K562 (cell line): ENCODE measurements around the gene WNT7B. TPM values are rescaled to one million over a fixed set of nuclear protein-coding genes. Genes with fewer than 3 reads are reported as not detected.

Experiments used
- ATAC-seq: fragments of 200-7000 bp; cut with Tn5 transposase; 3 replicates; pipeline ENCODE4 v1.9.1; 2020; ENCODE audit warnings: moderate library complexity
- BruUV-seq: library from RNA; stranded (reverse); fragments of 400-500 nt; replicated peaks from 2 replicates; lab custom pipeline; 2021; lab: Mats Ljungman, UMichigan
- CTCF ChIA-PET: fragments of 300-600 bp; formaldehyde crosslinking; extraction: SDS; loops from one replicate; lab custom pipeline; 2021; ENCODE audit warnings: low intra/inter-chr PET ratio; lab: Yijun Ruan, JAX
- POLR2A ChIA-PET: fragments of 300-600, 350-650 bp; sonication (Branson Sonifier 250); formaldehyde crosslinking; extraction: SDS; loops from one replicate; lab custom pipeline; 2021; ENCODE audit warnings: antibody characterized with exemption, inconsistent platforms; lab: Yijun Ruan, JAX
- DNase-seq, 4 experiments: peaks; one replicate each; pipeline versions ENCODE4 v3.0.0 to v3.0.0-alpha.2; 2011 to 2018; ENCODE audit warnings: low spot score in 3 of 4, mixed read lengths in 3 of 4; ENCODE audit errors: extremely low read depth in 1 of 4
- FAIRE-seq: peaks from 2 replicates; lab custom pipeline; 2011; peaks lifted over from hg19 to GRCh38; lab: Jason Lieb, UNC
- H2AFZ ChIP-seq: 2 replicates; pipeline ENCODE4 v1.6.0; 2011; ENCODE audit warnings: low read depth, low read length, control low read depth, inconsistent platforms
- H3K27ac ChIP-seq: fragments of 200-600 bp; 3 replicates; pipeline ENCODE4 v1.8.0; 2011; ENCODE audit warnings: low read depth, mild to moderate bottlenecking, control low read depth, inconsistent platforms, low read length, moderate library complexity, mixed read lengths; ENCODE audit errors: extremely low read depth
- H3K27me3 ChIP-seq, 2 experiments: fragments of 300-600 bp in 1 of 2; 2 replicates in 1 of 2; 3 replicates in 1 of 2; pipeline versions ENCODE4 v1.6.0 to v1.8.0; 2011; ENCODE audit warnings: inconsistent platforms in 2 of 2, low read length in 2 of 2, mild to moderate bottlenecking in 1 of 2, mixed read lengths in 1 of 2, moderate library complexity in 1 of 2; ENCODE audit not compliant: control insufficient read depth in 2 of 2, insufficient read depth in 2 of 2
- H3K36me3 ChIP-seq: fragments of 300-600 bp; 3 replicates; pipeline ENCODE4 v1.8.0; 2011; ENCODE audit warnings: mild to moderate bottlenecking, low read length, inconsistent platforms; ENCODE audit not compliant: control insufficient read depth, insufficient read depth
- H3K4me1 ChIP-seq, 2 experiments: fragments of 200-600 bp in 1 of 2; replicated peaks in 1 of 2; 2 replicates in 1 of 2; 3 replicates in 1 of 2; pipeline versions ENCODE4 v1.5.1 to v1.8.0; 2011; ENCODE audit warnings: inconsistent platforms in 2 of 2, low read length in 2 of 2, mild to moderate bottlenecking in 1 of 2, mixed read lengths in 1 of 2, moderate library complexity in 1 of 2; ENCODE audit not compliant: control insufficient read depth in 2 of 2, insufficient read depth in 2 of 2
- H3K4me2 ChIP-seq: 2 replicates; pipeline ENCODE4 v1.6.1; 2011; ENCODE audit warnings: low read length, control low read depth, inconsistent platforms, mixed read lengths; ENCODE audit not compliant: insufficient read depth
- H3K4me3 ChIP-seq: fragments of 200-600 bp; sonication (generic), shearing (Covaris generic); 2 replicates; pipeline ENCODE4 v1.5.1; 2016; ENCODE audit warnings: control low read depth, inconsistent platforms
- H3K79me2 ChIP-seq: fragments of 200-600 bp; 3 replicates; pipeline ENCODE4 v1.8.0; 2011; ENCODE audit warnings: low read length, inconsistent platforms; ENCODE audit not compliant: control insufficient read depth, insufficient read depth
- H3K9ac ChIP-seq, 2 experiments: 2 replicates each; pipeline versions ENCODE4 v1.6.0 to v1.6.1; 2011; ENCODE audit warnings: low read depth in 2 of 2, low read length in 2 of 2, control low read depth in 1 of 2, inconsistent platforms in 1 of 2, mild to moderate bottlenecking in 1 of 2, mixed read lengths in 1 of 2; ENCODE audit not compliant: insufficient read depth in 1 of 2
- H3K9me1 ChIP-seq: one replicate; pipeline ENCODE4 v1.6.0; 2011; ENCODE audit warnings: inconsistent platforms, mild to moderate bottlenecking, low read length, moderate library complexity; ENCODE audit not compliant: control insufficient read depth, insufficient read depth
- H3K9me3 ChIP-seq: replicated peaks from 2 replicates; pipeline ENCODE4 v1.5.1; 2011; ENCODE audit warnings: low read depth, low read length, inconsistent platforms; ENCODE audit not compliant: control insufficient read depth, insufficient read depth
- H4K20me1 ChIP-seq: replicated peaks from 2 replicates; pipeline ENCODE4 v1.6.1; 2011; ENCODE audit warnings: low read length, inconsistent platforms, mixed read lengths; ENCODE audit not compliant: control insufficient read depth, insufficient read depth
- AFF4 ChIP-seq: sonication (generic); formaldehyde crosslinking; IDR thresholded peaks from 2 replicates; pipeline ENCODE4 v1.8.0; 2023; ENCODE audit warnings: mild to moderate bottlenecking, missing genetic modification reagents
- ATF3 ChIP-seq, 2 experiments: fragments of 450-650 bp in 1 of 2; sonication (generic) in 1 of 2; formaldehyde crosslinking in 1 of 2; IDR thresholded peaks in 1 of 2; conservative IDR thresholded peaks in 1 of 2; 2 replicates each; pipeline versions ENCODE4 v1.6.1 to v1.8.1; 2016 to 2023; ENCODE audit warnings: mild to moderate bottlenecking in 2 of 2, moderate library complexity in 2 of 2, inconsistent platforms in 1 of 2, missing genetic modification reagents in 1 of 2
- CREB5 ChIP-seq: fragments of 250-450 bp; sonication (Bioruptor Pico); IDR thresholded peaks from 2 replicates; pipeline ENCODE4 v1.5.0; 2020; ENCODE audit warnings: mild to moderate bottlenecking
- CTBP1 ChIP-seq: fragments of 450-650 bp; IDR thresholded peaks from 2 replicates; pipeline ENCODE4 v1.6.1; 2016; ENCODE audit warnings: borderline replicate concordance
- DACH1 ChIP-seq: fragments of 450-650 bp; IDR thresholded peaks from 2 replicates; pipeline ENCODE4 v1.6.1; 2018; ENCODE audit not compliant: partially characterized antibody
- GABPB1 ChIP-seq: sonication (generic); formaldehyde crosslinking; IDR thresholded peaks from 2 replicates; pipeline ENCODE4 v1.8.0; 2022; ENCODE audit warnings: mild to moderate bottlenecking, missing genetic modification reagents
- NCOA6 ChIP-seq: fragments of 450-650 bp; IDR thresholded peaks from 2 replicates; pipeline ENCODE4 v1.6.1; 2017; ENCODE audit warnings: mild to moderate bottlenecking
- NFXL1 ChIP-seq: fragments of 450-650 bp; formaldehyde crosslinking; IDR thresholded peaks from 2 replicates; pipeline ENCODE4 v1.4.0; 2021; ENCODE audit warnings: mild to moderate bottlenecking
- PHF21A ChIP-seq: fragments of 450-650 bp; IDR thresholded peaks from 2 replicates; pipeline ENCODE4 v1.6.1; 2017; ENCODE audit warnings: low read depth, borderline replicate concordance
- TBL1XR1 ChIP-seq, 2 experiments: IDR thresholded peaks; 2 replicates each; pipeline ENCODE4 v1.6.1; 2012; ENCODE audit warnings: improper control_type of control experiment in 2 of 2, low read length in 2 of 2, mild to moderate bottlenecking in 1 of 2
- TOE1 ChIP-seq, 2 experiments: fragments of 450-650 bp in 1 of 2; sonication (generic) in 1 of 2; formaldehyde crosslinking in 1 of 2; IDR thresholded peaks; 2 replicates each; pipeline versions ENCODE4 v1.7.1 to v1.8.0; 2016 to 2022; ENCODE audit warnings: borderline replicate concordance in 2 of 2, mild to moderate bottlenecking in 2 of 2, antibody characterized with exemption in 1 of 2, inconsistent platforms in 1 of 2, low read depth in 1 of 2, missing genetic modification reagents in 1 of 2, moderate library complexity in 1 of 2
- U2AF2 ChIP-seq: fragments of 200-400 bp; formaldehyde crosslinking; optimal IDR thresholded peaks from 2 replicates; pipeline ENCODE3; 2017; ENCODE audit warnings: low read depth, mild to moderate bottlenecking, low read length
- ZFP36 ChIP-seq: fragments of 150-350 bp; IDR thresholded peaks from 2 replicates; pipeline ENCODE4 v1.6.1; 2018; ENCODE audit warnings: low read length, low read depth; ENCODE audit not compliant: partially characterized antibody
- ZNF699 ChIP-seq: fragments of 250-450 bp; sonication (Bioruptor Pico); IDR thresholded peaks from 2 replicates; pipeline ENCODE4 v1.8.0; 2021; ENCODE audit warnings: mild to moderate bottlenecking, moderate library complexity; ENCODE audit not compliant: insufficient replicate concordance
- ZNF717 ChIP-seq: fragments of 250-450 bp; sonication (Bioruptor Pico); IDR thresholded peaks from 2 replicates; pipeline ENCODE4 v1.5.0; 2021
- WGBS: fragments of 100-300 bp; shearing (Covaris generic); methylation state at CpG from one replicate; pipeline ENCODE4 v1.1.6; 2016; ENCODE audit warnings: low coverage, mixed read lengths; ENCODE audit not compliant: insufficient coverage; ENCODE audit errors: missing lambda C conversion rate; 5-methylcytosine and 5-hydroxymethylcytosine counted together
- in situ Hi-C: fragments of 300-500 bp; cut with MboI; formaldehyde crosslinking; loops from 4 replicates; pipeline ENCODE4 v1.15.0; 2018; ENCODE audit warnings: inconsistent platforms, mixed read lengths
- intact Hi-C: fragments of 100-400 bp; cut with micrococcal nuclease; formaldehyde crosslinking; loops from 2 replicates; pipeline ENCODE4 v1.14.2; 2022
- polyA plus RNA-seq, 8 experiments: library from polyadenylated mRNA; depleted of rRNA in 4 of 8; stranded (reverse) in 5 of 8; unstranded in 3 of 8; fragments of >200 nt; fragmentation: Nextera tagmentation in 2 of 8; fragmentation: Illumina TruSeq in 1 of 8; extraction: Ambion mirVana in 2 of 8; extraction: Trizol in 1 of 8; gene quantifications; 2 replicates each; pipeline versions ENCODE4 v1.2.1 to v1.2.3, GENCODE V29; 2011 to 2014; ENCODE audit warnings: inconsistent platforms in 1 of 8, missing spikeins in 1 of 8
- total RNA-seq, 7 experiments: library from RNA; depleted of rRNA in 6 of 7; stranded (reverse); fragments of >200 nt in 6 of 7; fragmentation: Illumina TruSeq in 2 of 7; extraction: Trizol in 2 of 7; gene quantifications; 2 replicates each; pipeline versions ENCODE4 v1.2.1 to v1.2.3, GENCODE V29; 2011 to 2021; ENCODE audit warnings: low replicate concordance in 1 of 7

Gene WNT7B
- total and polyA plus RNA-seq, 9 of the 15 experiments (the other 6 are each of a cell fraction or from before 2014, with no cell fraction given), result not detected

- no peak for TF ChIP-seq AFF4
These were observed 24.4 kb downstream of the WNT7B start (continued) for GRCh38 chr22:45952553-45952952.

- WGBS, result 0% methylated on average over 5 of the region's 15 CpGs
- Histone ChIP-seq H3K4me2 (no peak overlapping the region), H3K4me1 (peaks cover 0 to 6% of the 10 kb centered on the region in 2 experiments; a peak in 2 of 5 replicates), H3K9me1 (no peaks in the 10 kb centered on the region), H3K27me3 (peaks cover 2 to 76% of the 10 kb centered on the region in 2 experiments), H3K27ac (no peak overlapping the region), H3K4me3 (no peak overlapping the region), H3K9me3 (no peaks in the 10 kb centered on the region), H4K20me1 (peaks cover 9% of the 10 kb centered on the region; the same call in 1 of the 2 replicates), H2AFZ (no peak overlapping the region), H3K36me3 (no peaks in the 10 kb centered on the region), H3K79me2 (no peaks in the 10 kb centered on the region), H3K9ac (no peak overlapping the region)
- BruUV-seq, result no TSS peak
- DNase-seq, result no peak
- no peak for FAIRE-seq
- intact Hi-C loops (no loop called here), in situ Hi-C loops (no loop called here)
- POLR2A ChIA-PET, result interaction anchor here (1.1 kb wide), 1 partner anchor 16 kb away, joined by 3 read pairs; no protein-coding TSS in a partner anchor
- no peak for ATAC-seq
- CTCF ChIA-PET, result no interaction called here
- no peak for TF ChIP-seq ATF3 (IDR thresholded peaks at IDR 0.05)
- no peak for TF ChIP-seq ATF3 (CRISPR knock-in tag; conservative IDR thresholded peaks at IDR 0.05)
- no peak for TF ChIP-seq NFXL1 (CRISPR knock-in tag)
- TF ChIP-seq ZFP36, result no peak
- TF ChIP-seq NCOA6, result no peak
- no peak for TF ChIP-seq PHF21A
- no peak for TF ChIP-seq DACH1
- TF ChIP-seq U2AF2, result no peak
- no peak for TF ChIP-seq TBL1XR1 (IDR thresholded peaks at IDR 0.05; ENCODE audit: low read length in 2 of 2)
- TF ChIP-seq CTBP1, result no peak
- TF ChIP-seq CREB5 (CRISPR knock-in tag), result no peak
- no peak for TF ChIP-seq GABPB1 (CRISPR knock-in tag)
- no peak for TF ChIP-seq ZNF699
- no peak for TF ChIP-seq ZNF717 (CRISPR knock-in tag)
- TF ChIP-seq TOE1 (IDR thresholded peaks at IDR 0.05; ENCODE audit: borderline replicate concordance), result no peak
- TF ChIP-seq TOE1 (CRISPR knock-in tag; IDR thresholded peaks at IDR 0.05; ENCODE audit: borderline replicate concordance, low read depth), result no peak
These were observed 24.8 kb downstream of the WNT7B start for GRCh38 chr22:45952151-45952550.
